Activated naive CD8-positive, alpha-beta T cell (primary cell): ENCODE data around the gene PPP1R1B.

ENCODE experiments used
- H3K27ac Mint-ChIP-seq: one replicate; pipeline ENCODE4 v1.8.0; 2021; ENCODE audit warnings: mixed read lengths
- H3K27me3 Mint-ChIP-seq: one replicate; pipeline ENCODE4 v1.8.0; 2021; ENCODE audit warnings: mixed read lengths
- H3K36me3 Mint-ChIP-seq: one replicate; pipeline ENCODE4 v1.8.0; 2021; ENCODE audit warnings: mixed read lengths
- H3K4me1 Mint-ChIP-seq: one replicate; pipeline ENCODE4 v1.8.0; 2021; ENCODE audit warnings: low read depth, mixed read lengths
- H3K4me3 Mint-ChIP-seq: one replicate; pipeline ENCODE4 v1.8.0; 2021; ENCODE audit warnings: mild to moderate bottlenecking, mixed read lengths
- H3K9me3 Mint-ChIP-seq: one replicate; pipeline ENCODE4 v1.8.0; 2021; ENCODE audit warnings: low read depth, mixed read lengths

Gene PPP1R1B

GRCh38 chr17:39632153-39632941 lies 5.6 kb downstream of the PPP1R1B start:
- Mint-ChIP-seq H3K4me3 (no peak overlapping the region), H3K27me3 (peaks cover 6% of the 10 kb centered on the region), H3K27ac (no peak overlapping the region), H3K9me3 (no peaks in the 10 kb centered on the region), H3K36me3 (no peaks in the 10 kb centered on the region), H3K4me1 (peaks cover 17% of the 10 kb centered on the region)

- H3K27ac Mint-ChIP-seq: no peak overlapping the region
- H3K36me3 Mint-ChIP-seq: no peaks in the 10 kb centered on the region
- peaks cover 4% of the 10 kb centered on the region for H3K27me3 Mint-ChIP-seq
- H3K4me1 Mint-ChIP-seq: peaks cover 29% of the 10 kb centered on the region
- no peaks in the 10 kb centered on the region for H3K9me3 Mint-ChIP-seq
- H3K4me3 Mint-ChIP-seq: no peak overlapping the region
These were observed 6.9 kb downstream of the PPP1R1B start for GRCh38 chr17:39633570-39634183.

GRCh38 chr17:39634384-39634871 lies 7.7 kb downstream of the PPP1R1B start:
- no peak overlapping the region for H3K4me3 Mint-ChIP-seq
- no peak overlapping the region for H3K27ac Mint-ChIP-seq
- H3K36me3 Mint-ChIP-seq: no peaks in the 10 kb centered on the region
- peaks cover 37% of the 10 kb centered on the region for H3K4me1 Mint-ChIP-seq
- H3K27me3 Mint-ChIP-seq: peaks cover 2% of the 10 kb centered on the region
- no peaks in the 10 kb centered on the region for H3K9me3 Mint-ChIP-seq

DNA sequence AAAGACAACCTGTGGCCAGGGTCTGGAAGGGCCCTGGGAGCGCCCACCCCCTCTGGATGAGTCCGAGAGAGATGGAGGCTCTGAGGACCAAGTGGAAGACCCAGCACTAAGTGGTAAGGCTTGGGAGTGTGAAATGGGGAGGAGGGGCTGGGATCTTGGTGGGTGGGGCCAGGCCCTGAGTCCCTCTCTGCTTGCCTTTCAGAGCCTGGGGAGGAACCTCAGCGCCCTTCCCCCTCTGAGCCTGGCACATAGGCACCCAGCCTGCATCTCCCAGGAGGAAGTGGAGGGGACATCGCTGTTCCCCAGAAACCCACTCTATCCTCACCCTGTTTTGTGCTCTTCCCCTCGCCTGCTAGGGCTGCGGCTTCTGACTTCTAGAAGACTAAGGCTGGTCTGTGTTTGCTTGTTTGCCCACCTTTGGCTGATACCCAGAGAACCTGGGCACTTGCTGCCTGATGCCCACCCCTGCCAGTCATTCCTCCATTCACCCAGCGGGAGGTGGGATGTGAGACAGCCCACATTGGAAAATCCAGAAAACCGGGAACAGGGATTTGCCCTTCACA lies 8.9 kb downstream of the PPP1R1B start:
- no peaks in the 10 kb centered on the region for H3K9me3 Mint-ChIP-seq
- H3K4me3 Mint-ChIP-seq: peak overlapping the region; percentile 97
- peaks cover 2% of the 10 kb centered on the region for H3K27me3 Mint-ChIP-seq
- H3K36me3 Mint-ChIP-seq: no peaks in the 10 kb centered on the region
- H3K27ac Mint-ChIP-seq: peak overlapping the region; percentile 79
- H3K4me1 Mint-ChIP-seq: peaks cover 47% of the 10 kb centered on the region

- no peaks in the 10 kb centered on the region for H3K9me3 Mint-ChIP-seq
- H3K4me3 Mint-ChIP-seq: peak overlapping the region; percentile 97
- no peaks in the 10 kb centered on the region for H3K27me3 Mint-ChIP-seq
- no peaks in the 10 kb centered on the region for H3K36me3 Mint-ChIP-seq
- H3K27ac Mint-ChIP-seq: peak overlapping the region; percentile 79
- peaks cover 52% of the 10 kb centered on the region for H3K4me1 Mint-ChIP-seq
These were observed 9.8 kb downstream of the PPP1R1B start for GRCh38 chr17:39636587-39636926.

DNA sequence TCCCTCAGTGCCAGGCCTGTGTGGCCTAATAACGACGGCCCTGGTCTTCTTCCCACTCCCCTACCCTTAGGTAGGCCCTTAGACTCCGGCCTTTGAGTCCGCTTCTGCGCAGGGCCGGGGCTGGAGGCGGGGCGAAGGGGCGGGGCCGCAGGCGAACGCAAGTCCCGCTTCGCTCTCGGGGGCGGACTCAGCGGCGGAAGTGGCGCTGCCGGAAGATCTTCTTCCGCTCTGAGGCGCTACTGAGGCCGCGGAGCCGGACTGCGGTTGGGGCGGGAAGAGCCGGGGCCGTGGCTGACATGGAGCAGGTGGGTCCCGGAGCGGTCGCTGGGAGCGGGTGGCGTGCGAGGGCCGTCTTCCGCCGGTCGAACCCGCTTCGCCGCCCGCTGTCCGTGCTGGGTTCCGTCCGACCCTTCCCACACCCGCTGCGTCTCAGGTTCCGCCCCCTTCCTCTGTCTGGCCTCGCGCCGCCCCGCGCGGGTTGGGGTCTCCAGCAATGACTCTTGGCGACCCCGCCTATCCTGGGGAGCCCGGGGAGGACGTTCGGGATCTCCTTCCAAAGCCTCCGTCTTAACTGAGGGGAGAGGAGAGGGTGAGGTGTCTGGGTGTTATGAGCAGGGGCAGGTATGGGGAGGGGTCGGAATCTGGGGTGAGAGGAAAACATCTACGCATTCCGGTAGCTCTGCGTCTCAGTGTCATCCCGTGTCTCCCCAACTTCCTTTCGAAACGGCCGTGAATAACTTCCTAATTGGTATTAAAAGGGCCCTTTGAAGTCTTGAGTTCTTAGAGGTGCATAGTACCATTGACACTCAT lies 10.4 kb downstream of the PPP1R1B start, which contains the start of gene STARD3:
Gene STARD3, plus strand, starts transcription at position 218 of the 810 bp plus-strand sequence. CDS start 16,388 bp downstream, outside the sequence.
- peaks cover 58% of the 10 kb centered on the region for H3K4me1 Mint-ChIP-seq
- no peaks in the 10 kb centered on the region for H3K27me3 Mint-ChIP-seq
- peak within 1 kb of the TSS; percentile 97 for H3K4me3 Mint-ChIP-seq
- H3K9me3 Mint-ChIP-seq: no peaks in the 10 kb centered on the region
- H3K36me3 Mint-ChIP-seq: no peaks in the 10 kb centered on the region
- H3K27ac Mint-ChIP-seq: peak within 1 kb of the TSS; percentile 86

DNA sequence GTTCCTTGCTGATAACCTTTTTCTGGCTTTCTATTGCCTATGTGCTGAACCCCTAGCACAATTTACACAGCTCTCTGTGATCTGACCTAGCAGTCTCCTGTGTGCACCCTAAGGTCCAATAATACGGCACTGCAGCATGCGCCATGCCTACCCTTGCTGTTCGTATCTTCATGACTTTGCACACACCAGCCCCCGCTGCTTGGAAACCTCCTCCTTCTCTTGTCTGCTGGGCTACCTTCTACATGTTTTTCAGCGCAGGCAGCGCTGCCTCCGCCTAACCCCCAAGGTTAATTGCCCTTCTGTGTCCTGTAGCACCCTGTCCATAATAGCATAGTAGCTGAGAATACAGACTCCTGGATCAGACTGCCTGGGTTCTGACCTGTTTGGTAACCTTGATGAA lies 11.6 kb downstream of the PPP1R1B start:
- Mint-ChIP-seq H3K27ac (peak overlapping the region; percentile 86), H3K4me3 (peak overlapping the region; percentile 97), H3K4me1 (peaks cover 69% of the 10 kb centered on the region), H3K36me3 (no peaks in the 10 kb centered on the region), H3K9me3 (no peaks in the 10 kb centered on the region), H3K27me3 (no peaks in the 10 kb centered on the region)

DNA sequence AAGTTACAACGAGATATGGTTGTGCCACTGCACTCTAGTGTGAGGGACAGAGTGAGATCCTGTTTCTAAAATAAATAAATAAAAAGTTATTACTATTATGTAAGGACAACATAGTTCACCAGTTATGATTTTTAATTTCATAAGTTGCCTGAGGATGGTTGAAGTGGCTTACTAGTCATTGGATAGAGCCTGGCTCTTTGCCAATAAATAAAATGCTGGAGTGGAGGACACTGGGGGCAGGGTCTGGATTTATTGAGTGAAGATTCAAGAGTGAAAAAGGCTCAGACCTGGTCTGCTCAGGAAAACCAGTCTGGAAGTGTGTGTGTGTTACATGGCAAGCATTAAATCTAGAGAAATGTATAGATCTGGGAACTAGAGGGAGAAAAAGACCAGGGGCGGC lies 12.3 kb downstream of the PPP1R1B start:
- Mint-ChIP-seq H3K27ac (no peak overlapping the region), H3K4me3 (peak overlapping the region; percentile 68)

GRCh38 chr17:39639566-39640458 lies 13.1 kb downstream of the PPP1R1B start:
- no peaks in the 10 kb centered on the region for H3K27me3 Mint-ChIP-seq
- H3K27ac Mint-ChIP-seq: peak overlapping the region; percentile 46
- no peaks in the 10 kb centered on the region for H3K9me3 Mint-ChIP-seq
- H3K4me1 Mint-ChIP-seq: peaks cover 75% of the 10 kb centered on the region
- no peaks in the 10 kb centered on the region for H3K36me3 Mint-ChIP-seq
- peak overlapping the region; percentile 69 for H3K4me3 Mint-ChIP-seq

More for the DNA sequence above, 12.3 kb downstream of the PPP1R1B start:
- Mint-ChIP-seq H3K27me3 (no peaks in the 10 kb centered on the region), H3K9me3 (no peaks in the 10 kb centered on the region), H3K4me1 (peaks cover 76% of the 10 kb centered on the region), H3K36me3 (no peaks in the 10 kb centered on the region)

- H3K27ac Mint-ChIP-seq: peak overlapping the region; percentile 58
- no peaks in the 10 kb centered on the region for H3K27me3 Mint-ChIP-seq
- H3K4me1 Mint-ChIP-seq: peaks cover 79% of the 10 kb centered on the region
- H3K36me3 Mint-ChIP-seq: no peaks in the 10 kb centered on the region
- no peaks in the 10 kb centered on the region for H3K9me3 Mint-ChIP-seq
- H3K4me3 Mint-ChIP-seq: peak overlapping the region; percentile 67
These were observed 13.9 kb downstream of the PPP1R1B start for GRCh38 chr17:39640591-39641031.

GRCh38 chr17:39641097-39641496 lies 14.3 kb downstream of the PPP1R1B start:
- Mint-ChIP-seq H3K27me3 (no peaks in the 10 kb centered on the region), H3K27ac (no peak overlapping the region), H3K4me1 (peaks cover 77% of the 10 kb centered on the region), H3K4me3 (no peak overlapping the region), H3K9me3 (no peaks in the 10 kb centered on the region), H3K36me3 (no peaks in the 10 kb centered on the region)

DNA sequence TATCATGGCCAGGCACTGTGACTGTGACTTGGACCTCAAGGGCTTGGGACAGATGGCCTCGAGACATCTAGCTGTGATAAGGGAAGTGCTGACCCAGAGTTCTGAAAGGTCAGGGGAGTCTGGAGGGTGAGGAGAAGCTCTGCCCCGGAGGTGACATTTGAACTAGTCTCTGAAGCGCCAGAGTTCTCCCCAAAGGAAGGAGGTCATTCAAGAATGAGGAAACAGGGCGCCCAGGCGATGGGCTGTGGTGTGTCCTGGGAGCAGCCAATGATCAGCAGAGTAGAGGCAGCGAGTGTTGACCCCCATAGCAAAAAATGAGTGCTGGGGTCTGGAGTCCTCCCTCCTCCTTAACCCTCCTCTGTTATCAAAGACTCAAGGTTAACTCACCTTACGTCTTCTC lies 15.1 kb downstream of the PPP1R1B start:
- Mint-ChIP-seq H3K27ac (no peak overlapping the region), H3K36me3 (no peaks in the 10 kb centered on the region), H3K4me3 (no peak overlapping the region), H3K4me1 (peaks cover 77% of the 10 kb centered on the region), H3K9me3 (no peaks in the 10 kb centered on the region), H3K27me3 (no peaks in the 10 kb centered on the region)

DNA sequence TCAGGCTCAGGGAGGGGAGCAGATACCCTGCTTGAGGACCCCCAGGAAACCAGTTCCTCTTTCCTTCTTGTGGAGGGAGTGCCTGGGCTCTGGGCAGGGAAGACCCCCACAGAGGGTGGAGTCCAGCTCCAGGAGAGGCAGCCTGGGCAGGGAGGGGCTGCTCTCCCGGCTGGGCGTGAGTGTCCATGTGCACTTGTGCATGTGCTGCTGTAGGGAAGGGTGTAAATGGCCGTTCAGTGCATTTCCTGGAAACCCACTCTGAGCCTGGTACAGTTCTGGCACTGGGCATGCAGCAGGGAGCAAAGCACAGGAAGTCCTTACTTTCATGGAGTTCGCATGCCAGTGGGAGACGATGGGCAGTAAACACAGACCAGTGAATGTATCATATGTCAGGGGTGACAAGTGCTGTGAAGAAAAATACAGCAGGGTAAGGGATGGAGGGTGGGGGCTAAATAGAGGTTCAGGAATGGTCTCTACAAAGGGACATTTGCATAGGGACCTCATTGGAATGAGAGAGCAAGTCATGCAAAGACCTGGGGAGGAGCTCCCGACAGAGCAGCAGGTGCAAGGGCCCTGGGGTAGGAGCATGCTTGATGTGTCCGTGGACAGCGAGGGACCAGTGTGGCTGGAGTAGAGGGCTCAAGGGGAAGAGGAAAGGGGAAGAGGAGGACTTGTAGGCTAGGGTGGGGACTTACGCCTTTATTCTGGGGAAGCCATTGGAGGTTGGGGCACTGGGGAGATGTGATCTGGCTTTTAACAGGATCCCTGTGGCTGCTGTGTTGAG lies 15.7 kb downstream of the PPP1R1B start:
- Mint-ChIP-seq H3K4me1 (peaks cover 78% of the 10 kb centered on the region), H3K36me3 (no peaks in the 10 kb centered on the region), H3K9me3 (no peaks in the 10 kb centered on the region), H3K27ac (peak overlapping the region; percentile 55), H3K4me3 (peak overlapping the region; percentile 37), H3K27me3 (no peaks in the 10 kb centered on the region)
